Osteocyte (in vitro differentiated cells): ENCODE results near the gene PTGDS. TPM values are rescaled to one million over a fixed set of nuclear protein-coding genes. Genes with fewer than 3 reads are reported as not detected.

Experiments
- DNase-seq: peaks from one replicate; pipeline ENCODE4 v3.0.0; 2021; ENCODE audit warnings: mixed read lengths; ENCODE audit not compliant: unreplicated experiment; ENCODE audit errors: extremely low spot score
- H3K27ac Mint-ChIP-seq: one replicate; pipeline ENCODE4 v1.8.0; 2021; ENCODE audit warnings: mild to moderate bottlenecking, mixed read lengths; ENCODE audit not compliant: unreplicated experiment
- H3K27me3 Mint-ChIP-seq: one replicate; pipeline ENCODE4 v1.8.0; 2021; ENCODE audit warnings: mixed read lengths; ENCODE audit not compliant: unreplicated experiment
- H3K36me3 Mint-ChIP-seq: one replicate; pipeline ENCODE4 v1.8.0; 2021; ENCODE audit warnings: mixed read lengths; ENCODE audit not compliant: unreplicated experiment
- H3K4me1 Mint-ChIP-seq: one replicate; pipeline ENCODE4 v1.8.0; 2021; ENCODE audit warnings: mixed read lengths; ENCODE audit not compliant: unreplicated experiment
- H3K4me3 Mint-ChIP-seq: one replicate; pipeline ENCODE4 v1.8.0; 2021; ENCODE audit warnings: mild to moderate bottlenecking, moderate library complexity, mixed read lengths; ENCODE audit not compliant: unreplicated experiment
- H3K9me3 Mint-ChIP-seq: one replicate; pipeline ENCODE4 v1.8.0; 2021; ENCODE audit warnings: mixed read lengths; ENCODE audit not compliant: unreplicated experiment
- total RNA-seq: library from RNA; stranded (reverse); gene quantifications from 2 replicates; pipeline ENCODE4 v1.2.1, GENCODE V29; 2021
- TF ChIP-seq, protein P1 (sequence below): fragments of 200-600 bp; sonication (generic); IDR thresholded peaks from 2 replicates; pipeline ENCODE4 v1.5.0; 2021; ENCODE audit warnings: antibody characterized with exemption, mild to moderate bottlenecking, moderate library complexity

The PTGDS gene
- total RNA-seq, 1 donor from 2014 or later: 123 TPM

GRCh38 chr9:137028263-137029057, 51.2 kb downstream of the PTGDS start:
- TF ChIP-seq, protein P1, sequence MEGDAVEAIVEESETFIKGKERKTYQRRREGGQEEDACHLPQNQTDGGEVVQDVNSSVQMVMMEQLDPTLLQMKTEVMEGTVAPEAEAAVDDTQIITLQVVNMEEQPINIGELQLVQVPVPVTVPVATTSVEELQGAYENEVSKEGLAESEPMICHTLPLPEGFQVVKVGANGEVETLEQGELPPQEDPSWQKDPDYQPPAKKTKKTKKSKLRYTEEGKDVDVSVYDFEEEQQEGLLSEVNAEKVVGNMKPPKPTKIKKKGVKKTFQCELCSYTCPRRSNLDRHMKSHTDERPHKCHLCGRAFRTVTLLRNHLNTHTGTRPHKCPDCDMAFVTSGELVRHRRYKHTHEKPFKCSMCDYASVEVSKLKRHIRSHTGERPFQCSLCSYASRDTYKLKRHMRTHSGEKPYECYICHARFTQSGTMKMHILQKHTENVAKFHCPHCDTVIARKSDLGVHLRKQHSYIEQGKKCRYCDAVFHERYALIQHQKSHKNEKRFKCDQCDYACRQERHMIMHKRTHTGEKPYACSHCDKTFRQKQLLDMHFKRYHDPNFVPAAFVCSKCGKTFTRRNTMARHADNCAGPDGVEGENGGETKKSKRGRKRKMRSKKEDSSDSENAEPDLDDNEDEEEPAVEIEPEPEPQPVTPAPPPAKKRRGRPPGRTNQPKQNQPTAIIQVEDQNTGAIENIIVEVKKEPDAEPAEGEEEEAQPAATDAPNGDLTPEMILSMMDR: peak; percentile 4
- Mint-ChIP-seq H3K4me3 (peak overlapping the region; percentile 69), H3K9me3 (no peaks in the 10 kb centered on the region), H3K27me3 (no peaks in the 10 kb centered on the region), H3K27ac (no peak overlapping the region), H3K4me1 (peaks cover 12% of the 10 kb centered on the region), H3K36me3 (no peaks in the 10 kb centered on the region)
- no peak for DNase-seq

DNA sequence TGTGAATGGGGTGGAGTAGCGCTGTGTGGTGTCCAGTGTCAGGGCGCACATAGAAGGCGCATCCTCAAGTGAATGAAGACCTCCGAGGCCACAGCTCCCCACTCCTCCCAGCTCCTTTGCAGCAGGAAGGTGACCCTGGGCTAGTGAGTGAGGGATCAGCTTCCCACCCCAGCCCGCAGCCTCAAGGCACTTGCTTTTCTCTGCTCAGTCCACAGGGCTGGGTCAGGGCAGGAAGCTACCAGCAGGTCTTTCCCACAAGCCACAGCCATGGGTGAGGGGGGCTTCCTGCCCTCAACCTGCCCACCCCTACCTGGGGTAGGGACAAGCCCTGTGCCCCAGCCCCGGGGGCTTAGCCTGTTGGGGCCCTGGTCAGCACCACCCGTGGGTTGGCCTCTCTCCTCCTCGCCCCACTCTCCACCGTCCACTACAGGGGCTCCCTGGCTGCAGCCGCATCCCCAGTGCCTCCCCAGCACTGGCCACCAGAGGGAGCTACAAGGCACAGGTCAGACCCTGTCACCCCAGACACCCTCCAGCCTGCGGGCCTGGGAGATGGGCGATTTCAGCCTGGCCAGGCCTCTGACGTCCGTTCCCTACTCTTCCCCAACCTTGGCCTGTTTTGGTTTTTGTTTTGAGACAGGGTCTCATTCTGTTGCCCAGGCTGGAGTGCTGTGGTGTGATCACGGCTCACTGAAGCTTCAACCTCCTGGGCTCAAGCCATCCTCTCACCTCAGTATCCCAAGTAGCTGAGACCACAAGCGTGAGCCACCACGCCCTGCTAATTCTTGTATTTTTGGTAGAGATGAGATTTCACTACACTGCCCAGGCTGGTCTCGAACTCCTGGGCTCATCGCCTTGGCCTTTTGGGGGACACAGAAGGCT, 52.0 kb downstream of the PTGDS start:
- Mint-ChIP-seq H3K4me1 (peaks cover 12% of the 10 kb centered on the region), H3K4me3 (peak overlapping the region; percentile 69), H3K27me3 (no peaks in the 10 kb centered on the region), H3K9me3 (no peaks in the 10 kb centered on the region), H3K36me3 (no peaks in the 10 kb centered on the region), H3K27ac (no peak overlapping the region)
- peak; percentile 93 for DNase-seq
- TF ChIP-seq, protein P1: peak; percentile 85

DNA sequence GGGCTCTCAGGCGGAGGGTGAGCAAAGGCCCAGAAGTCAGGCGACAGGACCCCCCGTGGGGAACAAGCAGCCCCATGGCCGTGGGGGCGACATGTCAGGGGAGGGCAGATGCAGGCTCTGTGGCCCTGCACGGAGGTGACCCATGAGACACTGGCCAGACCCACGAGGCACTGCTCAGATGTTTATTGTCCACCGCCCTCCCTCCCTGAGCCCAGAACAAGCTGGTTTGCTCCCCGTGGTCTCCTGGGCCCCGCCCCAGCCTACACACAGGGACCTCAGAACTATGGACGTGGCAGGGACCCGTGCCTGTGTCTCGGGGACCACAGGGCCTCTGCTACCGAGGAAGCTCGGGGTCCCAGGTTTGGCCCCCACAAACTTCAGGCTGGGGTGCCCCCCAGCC, 52.7 kb downstream of the PTGDS start:
- H3K9me3 Mint-ChIP-seq: no peaks in the 10 kb centered on the region
- no peaks in the 10 kb centered on the region for H3K27me3 Mint-ChIP-seq
- TF ChIP-seq, protein P1: no peak
- H3K36me3 Mint-ChIP-seq: no peaks in the 10 kb centered on the region
- peaks cover 12% of the 10 kb centered on the region for H3K4me1 Mint-ChIP-seq
- H3K27ac Mint-ChIP-seq: no peak overlapping the region
- H3K4me3 Mint-ChIP-seq: no peak overlapping the region
- DNase-seq: no peak

DNA sequence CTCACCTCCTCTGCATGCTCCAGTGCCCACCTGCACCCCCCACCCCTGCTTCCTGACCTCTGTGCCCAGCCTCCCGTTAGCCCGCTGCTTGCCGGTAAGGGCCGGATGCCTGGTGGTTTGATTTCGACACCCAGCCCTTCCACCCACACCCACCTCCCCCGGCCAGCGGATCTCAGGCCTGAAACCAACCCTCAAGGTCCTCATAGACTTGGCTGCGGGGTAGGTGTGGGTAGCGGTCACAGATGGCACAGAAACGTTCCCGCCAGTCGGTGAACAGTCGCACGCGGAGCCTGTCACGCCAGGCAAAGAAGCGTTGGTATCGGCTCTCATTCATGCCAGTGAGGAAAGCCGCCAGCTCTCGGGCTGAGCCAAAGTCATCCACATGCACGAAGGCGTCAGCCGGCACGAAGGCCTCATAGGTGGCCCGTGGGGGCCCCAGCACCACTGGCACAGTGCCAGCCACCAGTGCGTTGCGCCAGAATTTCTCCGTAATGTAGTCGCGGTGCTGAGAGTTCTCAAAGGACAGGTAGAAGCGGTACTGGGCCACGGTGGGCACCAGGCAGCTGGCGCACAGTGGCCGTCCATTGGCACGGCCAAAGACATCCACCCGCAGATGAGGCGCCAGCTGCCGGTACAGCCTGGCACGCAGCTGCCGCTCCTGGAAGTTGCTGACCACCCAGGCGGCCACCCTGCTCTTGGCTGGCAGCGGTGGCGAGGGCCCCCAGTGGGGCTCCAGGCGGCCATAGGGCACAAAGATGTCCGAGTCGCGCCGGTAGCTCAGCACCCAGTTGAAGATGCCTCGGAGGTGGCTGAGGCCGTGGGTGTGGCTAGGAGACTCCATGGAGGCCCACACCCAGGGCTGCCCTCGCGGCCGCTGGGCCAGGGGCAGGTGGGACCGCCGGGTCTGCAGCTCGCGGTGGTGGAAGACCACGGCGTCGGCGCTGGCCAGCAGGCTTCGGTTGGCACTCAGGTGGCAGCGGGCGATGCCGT, 53.5 kb downstream of the PTGDS start:
- Mint-ChIP-seq H3K27me3 (no peaks in the 10 kb centered on the region), H3K27ac (no peak overlapping the region), H3K9me3 (no peaks in the 10 kb centered on the region), H3K36me3 (no peaks in the 10 kb centered on the region), H3K4me1 (peaks cover 12% of the 10 kb centered on the region), H3K4me3 (no peak overlapping the region)
- TF ChIP-seq, protein P1: no peak
- no peak for DNase-seq

Other genes with a start within 250 kb of the PTGDS start
- not detected in 2 replicates for gene LCN10, start 234.6 kb upstream of the PTGDS start, total RNA-seq
- not detected in 2 replicates for gene LCN6, start 229.0 kb upstream of the PTGDS start, total RNA-seq
- not detected in 2 replicates for gene LCN8, start 219.3 kb upstream of the PTGDS start, total RNA-seq
- not detected in 2 replicates for gene LCN15, start 213.0 kb upstream of the PTGDS start, total RNA-seq
- 29.2 and 36.0 TPM in 2 replicates for gene TMEM141, start 186.2 kb upstream of the PTGDS start, total RNA-seq
- gene CCDC183, start 181.2 kb upstream of the PTGDS start, total RNA-seq: 0.89 and 0.94 TPM in 2 replicates
- 82.2 and 84.7 TPM in 2 replicates for gene RABL6, start 169.6 kb upstream of the PTGDS start, total RNA-seq
- gene AJM1, start 135.0 kb upstream of the PTGDS start, total RNA-seq: 4.4 and 4.5 TPM in 2 replicates
- gene PHPT1, start 128.1 kb upstream of the PTGDS start, total RNA-seq: 131 and 142 TPM in 2 replicates
- gene MAMDC4, start 125.2 kb upstream of the PTGDS start, total RNA-seq: 7.4 and 9.4 TPM in 2 replicates
- gene EDF1, start 111.2 kb upstream of the PTGDS start, total RNA-seq: 338 and 342 TPM in 2 replicates
- gene TRAF2, start 91.0 kb upstream of the PTGDS start, total RNA-seq: 12.2 and 14.4 TPM in 2 replicates
- gene FBXW5, start 32.8 kb upstream of the PTGDS start, total RNA-seq: 84.4 and 93.0 TPM in 2 replicates
- gene C8G, start 32.3 kb upstream of the PTGDS start, total RNA-seq: 1.3 and 1.7 TPM in 2 replicates
- gene LCN12, start 25.2 kb upstream of the PTGDS start, total RNA-seq: 0.57 and 1.4 TPM in 2 replicates
- gene LCNL1, start 5.5 kb downstream of the PTGDS start, total RNA-seq: 3.0 and 3.4 TPM in 2 replicates
- 38.5 and 51.4 TPM in 2 replicates for gene PAXX, start 14.9 kb downstream of the PTGDS start, total RNA-seq
- gene CLIC3, start 19.1 kb downstream of the PTGDS start, total RNA-seq: 0.52 TPM in 1 of 2 replicates, not detected in the other
- 47.6 and 55.1 TPM in 2 replicates for gene ABCA2, start 50.7 kb downstream of the PTGDS start, total RNA-seq
- 0.13 TPM in 1 of 2 replicates, not detected in the other for gene FUT7, start 54.6 kb downstream of the PTGDS start, total RNA-seq
- gene NPDC1, start 68.7 kb downstream of the PTGDS start, total RNA-seq: 84.4 and 91.0 TPM in 2 replicates
- gene ENTPD2, start 76.6 kb downstream of the PTGDS start, total RNA-seq: 0.46 TPM in 1 of 2 replicates, not detected in the other
- 3.1 and 3.4 TPM in 2 replicates for gene SAPCD2, start 93.1 kb downstream of the PTGDS start, total RNA-seq
- gene UAP1L1, start 100.0 kb downstream of the PTGDS start, total RNA-seq: 34.2 and 38.3 TPM in 2 replicates
- 109 and 120 TPM in 2 replicates for gene MAN1B1, start 109.5 kb downstream of the PTGDS start, total RNA-seq
- 118 TPM in 2 replicates for gene DPP7, start 137.2 kb downstream of the PTGDS start, total RNA-seq
- not detected in 2 replicates for gene GRIN1, start 161.7 kb downstream of the PTGDS start, total RNA-seq
- not detected in 2 replicates for gene LRRC26, start 192.5 kb downstream of the PTGDS start, total RNA-seq
- gene TMEM210, start 194.6 kb downstream of the PTGDS start, total RNA-seq: not detected in 2 replicates
- gene ANAPC2, start 211.1 kb downstream of the PTGDS start, total RNA-seq: 59.3 and 61.0 TPM in 2 replicates
- 57.4 and 58.1 TPM in 2 replicates for gene SSNA1, start 211.2 kb downstream of the PTGDS start, total RNA-seq
- gene TPRN, start 223.2 kb downstream of the PTGDS start, total RNA-seq: 19.8 and 21.7 TPM in 2 replicates
- gene TMEM203, start 228.1 kb downstream of the PTGDS start, total RNA-seq: 40.5 and 41.2 TPM in 2 replicates
- gene NDOR1, start 228.2 kb downstream of the PTGDS start, total RNA-seq: 15.5 and 20.5 TPM in 2 replicates
- 7.2 and 8.0 TPM in 2 replicates for gene RNF208, start 244.7 kb downstream of the PTGDS start, total RNA-seq
- gene CYSRT1, start 247.7 kb downstream of the PTGDS start, total RNA-seq: 1.5 and 1.7 TPM in 2 replicates
- gene RNF224, start 250.0 kb downstream of the PTGDS start, total RNA-seq: not detected in 2 replicates